ENCODE data around the gene BRINP2. TPM values are rescaled to one million over a fixed set of nuclear protein-coding genes. Genes with fewer than 3 reads are reported as not detected.

Gene BRINP2
- total and polyA plus RNA-seq, 2 of the 8 experiments (the other 6 are each of a cell fraction or from before 2014, with no cell fraction given), result 0.39 to 0.42 TPM

- no peak overlapping the region for H4K5ac ChIP-seq (ENCODE audit: insufficient read length, low read depth, low read length)
- no peak overlapping the region for H3K14ac ChIP-seq (ENCODE audit: insufficient read length)
- H2AFZ ChIP-seq (ENCODE audit: low read length), result no peak overlapping the region
- H3K79me1 ChIP-seq (ENCODE audit: low read depth, low read length), result no peaks in the 10 kb centered on the region
- no peak overlapping the region for H2BK120ac ChIP-seq (replicated peaks; ENCODE audit: low read depth, low read length)
- 92% methylated on average over 3 of the region's 3 CpGs; no CpG with 5 or more reads in 1 of the 2 experiments for WGBS, 2 experiments (ENCODE audit: extremely low coverage in 1 of 2, insufficient coverage in 1 of 2, insufficient read length in 1 of 2, insufficient replicate concordance in 2 of 2, low coverage in 1 of 2, low lambda C conversion rate in 2 of 2, missing lambda C conversion rate in 1 of 2)
- H3K23ac ChIP-seq (ENCODE audit: insufficient read length), result no peak overlapping the region
- no peak for TF ChIP-seq GTF2F1 (IDR thresholded peaks at IDR 0.05; ENCODE audit: borderline replicate concordance, low read depth, low read length)
- no peak overlapping the region for H2BK15ac ChIP-seq (ENCODE audit: low read length)
- no peak overlapping the region for H2BK20ac ChIP-seq (ENCODE audit: low read length)
- H3K36me3 ChIP-seq (ENCODE audit: control insufficient read depth in 2 of 4, insufficient read depth in 4 of 4, low read length in 3 of 4), result no peaks in the 10 kb centered on the region
- H3K27ac ChIP-seq (ENCODE audit: low read depth, low read length), result no peak overlapping the region
- no peak overlapping the region for H3K4me2 ChIP-seq (ENCODE audit: insufficient read depth in 1 of 2, low read depth in 2 of 2, low read length in 2 of 2)
- H2BK12ac ChIP-seq (ENCODE audit: low read depth, low read length), result no peak overlapping the region
- H3K56ac ChIP-seq (replicated peaks; ENCODE audit: insufficient read length, low read depth, low read length), result no peak overlapping the region
- no peak for FAIRE-seq
- no peak overlapping the region for H4K91ac ChIP-seq (replicated peaks; ENCODE audit: insufficient read length, low read length)
- POLR2A ChIA-PET (ENCODE audit: partially characterized antibody), result no interaction called here
- CTCF ChIA-PET (ENCODE audit: partially characterized antibody), result interaction anchor here (1.1 to 1.5 kb wide), 5 partner anchors 9 to 561 kb away, joined by 3 to 4 read pairs (median 3); no protein-coding TSS in a partner anchor
- H3K79me2 ChIP-seq (ENCODE audit: control insufficient read depth in 1 of 2, insufficient read depth in 2 of 2, low read length in 2 of 2), result no peaks in the 10 kb centered on the region
- H2BK5ac ChIP-seq (ENCODE audit: low read depth, low read length), result no peak overlapping the region
- no peak for DNase-seq (ENCODE audit: low read depth in 1 of 2, low spot score in 2 of 2)
- no peaks in the 10 kb centered on the region for H4K20me1 ChIP-seq (replicated peaks in 1 of 2; ENCODE audit: control insufficient read depth in 1 of 2, insufficient read depth in 2 of 2, low read length in 2 of 2)
- H3K27me3 ChIP-seq (replicated peaks in 1 of 4; ENCODE audit: control insufficient read depth in 3 of 4, extremely low read depth in 1 of 4, insufficient read depth in 3 of 4, low read length in 3 of 4), result no peaks in the 10 kb centered on the region
- H3K23me2 ChIP-seq (ENCODE audit: low read depth, low read length), result no peaks in the 10 kb centered on the region
- H3K4me3 ChIP-seq (ENCODE audit: extremely low read depth in 1 of 4, insufficient read depth in 2 of 4, low read depth in 3 of 4, low read length in 4 of 4), result no peak overlapping the region
- H3K4ac ChIP-seq (replicated peaks; ENCODE audit: insufficient read length, low read depth, low read length), result no peak overlapping the region
- no peak overlapping the region for H2AK5ac ChIP-seq (ENCODE audit: low read depth, low read length)
- no peak overlapping the region for H4K8ac ChIP-seq (ENCODE audit: extremely low read depth, insufficient read depth, low read length)
- no peak overlapping the region for H3K9ac ChIP-seq (replicated peaks in 1 of 4; ENCODE audit: extremely low read depth in 1 of 4, low read depth in 3 of 4, low read length in 3 of 4)
- H3K9me3 ChIP-seq (ENCODE audit: insufficient read depth in 2 of 2, low read depth in 1 of 2, low read length in 1 of 2), result no peaks in the 10 kb centered on the region
- no peaks in the 10 kb centered on the region for H3K4me1 ChIP-seq (replicated peaks in 1 of 4; ENCODE audit: control insufficient read depth in 3 of 4, insufficient read depth in 4 of 4, low read length in 3 of 4)
- H3K18ac ChIP-seq (ENCODE audit: extremely low read depth, low read length), result no peak overlapping the region
These were observed 49.0 kb downstream of the BRINP2 start for GRCh38 chr1:177219554-177220458.

All from H1 (cell line).